SK-N-SH treated with all-trans-retinoic acid at 6 μM for 48 hours (cell line): ENCODE measurements around the gene VEPH1.

ENCODE experiments used
- ATAC-seq: fragments of 200-7000 bp; cut with Tn5 transposase; 3 replicates; pipeline ENCODE4 v1.9.1; 2020; ENCODE audit warnings: mild to moderate bottlenecking, moderate library complexity
- ARNTL ChIP-seq: fragments of 450-650 bp; formaldehyde crosslinking; IDR thresholded peaks from 2 replicates; pipeline ENCODE4 v1.5.0; 2020; ENCODE audit warnings: low read depth, mild to moderate bottlenecking, moderate library complexity, borderline replicate concordance
- BACH2 ChIP-seq: fragments of 250-450 bp; sonication (Bioruptor Pico); IDR thresholded peaks from 2 replicates; pipeline ENCODE4 v1.9.0; 2021; ENCODE audit warnings: mild to moderate bottlenecking, borderline replicate concordance
- CREB5 ChIP-seq: fragments of 250-450 bp; sonication (Bioruptor Pico); IDR thresholded peaks from 2 replicates; pipeline ENCODE4 v1.5.1; 2020; ENCODE audit warnings: low read depth, mild to moderate bottlenecking, moderate library complexity
- CSRNP3 ChIP-seq: fragments of 250-450 bp; sonication (Bioruptor Pico); IDR thresholded peaks from 2 replicates; pipeline ENCODE4 v1.5.1; 2021; ENCODE audit warnings: mild to moderate bottlenecking, moderate library complexity
- ESRRG ChIP-seq: fragments of 250-450 bp; sonication (Bioruptor Pico); IDR thresholded peaks from 2 replicates; pipeline ENCODE4 v1.6.1; 2021; ENCODE audit warnings: mild to moderate bottlenecking
- GLIS3 ChIP-seq: fragments of 250-450 bp; sonication (Bioruptor Pico); IDR thresholded peaks from 2 replicates; pipeline ENCODE4 v1.5.0; 2020; ENCODE audit warnings: mild to moderate bottlenecking, moderate library complexity
- OSR1 ChIP-seq: fragments of 250-450 bp; sonication (Bioruptor Pico); IDR thresholded peaks from 2 replicates; pipeline ENCODE4 v1.8.0; 2022; ENCODE audit warnings: moderate library complexity, mild to moderate bottlenecking, inconsistent platforms
- PATZ1 ChIP-seq: fragments of 250-450 bp; sonication (Bioruptor Pico); IDR thresholded peaks from 2 replicates; pipeline ENCODE4 v1.8.0; 2020; ENCODE audit warnings: mild to moderate bottlenecking, moderate library complexity, borderline replicate concordance
- POU6F1 ChIP-seq: fragments of 250-450 bp; sonication (Bioruptor Pico); IDR thresholded peaks from 2 replicates; pipeline ENCODE4 v1.8.0; 2021; ENCODE audit warnings: low read depth, mild to moderate bottlenecking, moderate library complexity, borderline replicate concordance
- PPARA ChIP-seq: fragments of 250-450 bp; sonication (Bioruptor Pico); IDR thresholded peaks from 2 replicates; pipeline ENCODE4 v1.5.0; 2020; ENCODE audit warnings: mild to moderate bottlenecking, borderline replicate concordance
- RARB ChIP-seq: fragments of 250-450 bp; sonication (Bioruptor Pico); IDR thresholded peaks from 2 replicates; pipeline ENCODE4 v1.8.0; 2021; ENCODE audit warnings: mild to moderate bottlenecking, moderate library complexity
- SNAI2 ChIP-seq: fragments of 250-450 bp; sonication (Bioruptor Pico); IDR thresholded peaks from 2 replicates; pipeline ENCODE4 v1.5.0; 2020; ENCODE audit warnings: mild to moderate bottlenecking, moderate library complexity
- TCF4 ChIP-seq: fragments of 250-450 bp; sonication (Bioruptor Pico); IDR thresholded peaks from 2 replicates; pipeline ENCODE4 v1.8.0; 2021; ENCODE audit warnings: mild to moderate bottlenecking, moderate library complexity, borderline replicate concordance
- TOX ChIP-seq: fragments of 250-450 bp; sonication (Bioruptor Pico); IDR thresholded peaks from 2 replicates; pipeline ENCODE4 v1.8.0; 2021; ENCODE audit warnings: mild to moderate bottlenecking, moderate library complexity, borderline replicate concordance
- TSHZ2 ChIP-seq: fragments of 250-450 bp; sonication (Bioruptor Pico); IDR thresholded peaks from 2 replicates; pipeline ENCODE4 v1.5.0; 2020; ENCODE audit warnings: mild to moderate bottlenecking, moderate library complexity
- ZC3H10 ChIP-seq: fragments of 250-450 bp; sonication (Bioruptor Pico); IDR thresholded peaks from 2 replicates; pipeline ENCODE4 v1.5.1; 2021; ENCODE audit warnings: mild to moderate bottlenecking, moderate library complexity
- ZFP30 ChIP-seq: fragments of 450-650 bp; formaldehyde crosslinking; IDR thresholded peaks from 2 replicates; pipeline ENCODE4 v1.5.0; 2022; ENCODE audit warnings: mild to moderate bottlenecking, moderate library complexity
- ZNF565 ChIP-seq: fragments of 450-650 bp; formaldehyde crosslinking; conservative IDR thresholded peaks from 2 replicates; pipeline ENCODE4 v1.5.0; 2020; ENCODE audit warnings: low read depth, mild to moderate bottlenecking, moderate library complexity
- ZNF8 ChIP-seq: fragments of 450-650 bp; formaldehyde crosslinking; IDR thresholded peaks from 2 replicates; pipeline ENCODE4 v1.5.0; 2020; ENCODE audit warnings: mild to moderate bottlenecking, moderate library complexity

Gene VEPH1

GRCh38 chr3:157460253-157460652 is 43.0 kb downstream of the VEPH1 start (continued):
- no peak for TF ChIP-seq SNAI2 (CRISPR knock-in tag)

GRCh38 chr3:157459706-157460105 is 43.5 kb downstream of the VEPH1 start:
- no peak for ATAC-seq
- TF ChIP-seq ZNF565 (CRISPR knock-in tag) (no peak), ZFP30 (CRISPR knock-in tag) (no peak), CSRNP3 (CRISPR knock-in tag) (no peak), ZC3H10 (CRISPR knock-in tag) (no peak), ZNF8 (CRISPR knock-in tag) (no peak), CREB5 (no peak), PPARA (CRISPR knock-in tag) (no peak)

- TF ChIP-seq ZFP30 (CRISPR knock-in tag) (no peak), TCF4 (CRISPR knock-in tag) (no peak), RARB (CRISPR knock-in tag) (no peak), BACH2 (CRISPR knock-in tag) (no peak), ARNTL (CRISPR knock-in tag) (no peak), TOX (no peak), POU6F1 (CRISPR knock-in tag) (no peak), ZNF8 (CRISPR knock-in tag) (no peak), ESRRG (no peak), SNAI2 (CRISPR knock-in tag) (no peak), ZNF565 (CRISPR knock-in tag) (no peak)
- no peak for ATAC-seq
Observed at GRCh38 chr3:157453824-157454223, 49.4 kb downstream of the VEPH1 start.

GRCh38 chr3:157452097-157452496 is 51.1 kb downstream of the VEPH1 start:
- no peak for TF ChIP-seq OSR1 (CRISPR knock-in tag)
- no peak for TF ChIP-seq BACH2 (CRISPR knock-in tag)
- no peak for TF ChIP-seq PATZ1 (CRISPR knock-in tag)
- TF ChIP-seq POU6F1 (CRISPR knock-in tag) = no peak
- TF ChIP-seq CREB5 = no peak
- TF ChIP-seq ZNF565 (CRISPR knock-in tag) = no peak
- no peak for TF ChIP-seq TCF4 (CRISPR knock-in tag)
- no peak for TF ChIP-seq GLIS3 (CRISPR knock-in tag)
- no peak for TF ChIP-seq TOX
- no peak for TF ChIP-seq CSRNP3 (CRISPR knock-in tag)
- TF ChIP-seq ZFP30 (CRISPR knock-in tag) = no peak
- TF ChIP-seq ESRRG = no peak
- TF ChIP-seq TSHZ2 (CRISPR knock-in tag) = no peak
- no peak for TF ChIP-seq ZNF8 (CRISPR knock-in tag)
- no peak for ATAC-seq
